Smooth muscle cell (in vitro differentiated cells): ENCODE data around the gene DZIP1L. TPM values are rescaled to one million over a fixed set of nuclear protein-coding genes. Genes with fewer than 3 reads are reported as not detected.

Source experiments
- DNase-seq: peaks from one replicate; lab custom pipeline; 2025; ENCODE audit not compliant: unreplicated experiment; lab: John Stamatoyannopoulos, UW
- H2AFZ ChIP-seq: fragments of 200-600 bp; sonication (generic); 2 replicates; pipeline ENCODE4 v1.6.0; 2016; ENCODE audit warnings: antibody characterized with exemption, low read depth, mild to moderate bottlenecking
- H3F3A ChIP-seq: fragments of 200-600 bp; sonication (generic); 2 replicates; pipeline ENCODE4 v1.6.0; 2017; ENCODE audit warnings: antibody characterized with exemption, low read depth
- H3K27ac ChIP-seq: fragments of 200-600 bp; sonication (generic); 2 replicates; pipeline ENCODE4 v1.5.1; 2016; ENCODE audit warnings: low read depth, mild to moderate bottlenecking
- H3K27me3 ChIP-seq: fragments of 200-600 bp; sonication (generic); 2 replicates; pipeline ENCODE4 v1.6.1; 2016; ENCODE audit warnings: low read depth, mild to moderate bottlenecking
- H3K36me3 ChIP-seq: fragments of 200-600 bp; sonication (generic); 2 replicates; pipeline ENCODE4 v1.5.1; 2016; ENCODE audit warnings: low read depth
- H3K4me1 ChIP-seq: fragments of 200-600 bp; sonication (generic); 2 replicates; pipeline ENCODE4 v1.5.1; 2016; ENCODE audit warnings: low read depth
- H3K4me2 ChIP-seq: fragments of 200-600 bp; sonication (generic); 2 replicates; pipeline ENCODE4 v1.6.0; 2016; ENCODE audit warnings: mild to moderate bottlenecking
- H3K4me3 ChIP-seq: fragments of 200-600 bp; sonication (generic); 2 replicates; pipeline ENCODE4 v1.5.1; 2016; ENCODE audit warnings: mild to moderate bottlenecking
- H3K79me2 ChIP-seq: fragments of 200-600 bp; sonication (generic); 2 replicates; pipeline ENCODE4 v1.6.0; 2016; ENCODE audit warnings: low read depth, mild to moderate bottlenecking
- H3K9ac ChIP-seq: fragments of 200-600 bp; sonication (generic); 2 replicates; pipeline ENCODE4 v1.6.0; 2016; ENCODE audit warnings: low read depth
- H3K9me3 ChIP-seq: fragments of 200-600 bp; sonication (generic); replicated peaks from 2 replicates; pipeline ENCODE4 v1.5.1; 2016; ENCODE audit warnings: low read depth
- H4K20me1 ChIP-seq: fragments of 200-600 bp; sonication (generic); 2 replicates; pipeline ENCODE4 v1.6.0; 2016; ENCODE audit warnings: low read depth
- WGBS: methylation state at CpG from one replicate; pipeline ENCODE4 v1.1.7; 2016; ENCODE audit warnings: low lambda C conversion rate; 5-methylcytosine and 5-hydroxymethylcytosine counted together
- polyA plus RNA-seq: library from polyadenylated mRNA; unstranded; fragments of >200 nt; fragmentation: Nextera tagmentation; extraction: Ambion mirVana; gene quantifications from 2 replicates; pipeline ENCODE4 v1.2.1, GENCODE V29; 2016
- total RNA-seq: library from RNA; depleted of rRNA; stranded (reverse); fragments of >200 nt; gene quantifications from 2 replicates; pipeline ENCODE4 v1.2.3, GENCODE V29; 2014
- TF ChIP-seq, protein P1 (sequence below): fragments of 200-600 bp; sonication (generic); IDR thresholded peaks from 2 replicates; pipeline ENCODE4 v1.5.1; 2017; ENCODE audit warnings: borderline replicate concordance, mild to moderate bottlenecking, antibody characterized with exemption; ENCODE audit not compliant: insufficient read depth, poor library complexity, severe bottlenecking

Gene DZIP1L
- total and polyA plus RNA-seq, 2 experiments from 2014 or later = 7.8 to 29.9 TPM

DNA sequence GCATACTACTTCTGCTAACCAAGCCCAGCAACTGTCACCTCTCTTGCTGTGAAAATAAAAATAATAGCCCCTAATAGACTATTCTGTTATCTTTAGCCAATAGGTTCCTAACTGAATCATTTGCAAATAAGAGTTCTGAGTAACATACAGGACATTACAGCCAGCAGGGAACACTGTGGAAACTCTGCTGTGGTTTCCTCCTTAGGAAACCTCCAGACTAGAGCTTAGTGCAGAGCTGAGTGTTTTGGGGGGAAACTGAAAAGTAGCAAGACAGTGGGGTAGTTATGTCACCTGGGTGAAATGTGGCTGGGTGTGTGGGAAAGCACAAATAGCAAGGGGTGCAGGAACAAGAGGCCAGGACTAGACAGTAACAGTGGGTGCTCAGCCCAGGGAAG, 32.4 kb downstream of the DZIP1L start:
- no peak overlapping the region for H2AFZ ChIP-seq
- H3K36me3 ChIP-seq = peaks cover 10% of the 10 kb centered on the region
- H3K27me3 ChIP-seq = no peaks in the 10 kb centered on the region
- no peak for DNase-seq
- peak overlapping the region; percentile 77 for H3K4me2 ChIP-seq
- H3K9me3 ChIP-seq = no peaks in the 10 kb centered on the region
- peaks cover 5% of the 10 kb centered on the region for H4K20me1 ChIP-seq
- peak overlapping the region; percentile 96 for H3K27ac ChIP-seq
- peaks cover 27% of the 10 kb centered on the region for H3F3A ChIP-seq
- no peak overlapping the region for H3K4me3 ChIP-seq
- peak overlapping the region; percentile 81 for H3K9ac ChIP-seq
- TF ChIP-seq, protein P1, sequence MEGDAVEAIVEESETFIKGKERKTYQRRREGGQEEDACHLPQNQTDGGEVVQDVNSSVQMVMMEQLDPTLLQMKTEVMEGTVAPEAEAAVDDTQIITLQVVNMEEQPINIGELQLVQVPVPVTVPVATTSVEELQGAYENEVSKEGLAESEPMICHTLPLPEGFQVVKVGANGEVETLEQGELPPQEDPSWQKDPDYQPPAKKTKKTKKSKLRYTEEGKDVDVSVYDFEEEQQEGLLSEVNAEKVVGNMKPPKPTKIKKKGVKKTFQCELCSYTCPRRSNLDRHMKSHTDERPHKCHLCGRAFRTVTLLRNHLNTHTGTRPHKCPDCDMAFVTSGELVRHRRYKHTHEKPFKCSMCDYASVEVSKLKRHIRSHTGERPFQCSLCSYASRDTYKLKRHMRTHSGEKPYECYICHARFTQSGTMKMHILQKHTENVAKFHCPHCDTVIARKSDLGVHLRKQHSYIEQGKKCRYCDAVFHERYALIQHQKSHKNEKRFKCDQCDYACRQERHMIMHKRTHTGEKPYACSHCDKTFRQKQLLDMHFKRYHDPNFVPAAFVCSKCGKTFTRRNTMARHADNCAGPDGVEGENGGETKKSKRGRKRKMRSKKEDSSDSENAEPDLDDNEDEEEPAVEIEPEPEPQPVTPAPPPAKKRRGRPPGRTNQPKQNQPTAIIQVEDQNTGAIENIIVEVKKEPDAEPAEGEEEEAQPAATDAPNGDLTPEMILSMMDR = no peak
- H3K4me1 ChIP-seq = no peaks in the 10 kb centered on the region
- no peaks in the 10 kb centered on the region for H3K79me2 ChIP-seq

DNA sequence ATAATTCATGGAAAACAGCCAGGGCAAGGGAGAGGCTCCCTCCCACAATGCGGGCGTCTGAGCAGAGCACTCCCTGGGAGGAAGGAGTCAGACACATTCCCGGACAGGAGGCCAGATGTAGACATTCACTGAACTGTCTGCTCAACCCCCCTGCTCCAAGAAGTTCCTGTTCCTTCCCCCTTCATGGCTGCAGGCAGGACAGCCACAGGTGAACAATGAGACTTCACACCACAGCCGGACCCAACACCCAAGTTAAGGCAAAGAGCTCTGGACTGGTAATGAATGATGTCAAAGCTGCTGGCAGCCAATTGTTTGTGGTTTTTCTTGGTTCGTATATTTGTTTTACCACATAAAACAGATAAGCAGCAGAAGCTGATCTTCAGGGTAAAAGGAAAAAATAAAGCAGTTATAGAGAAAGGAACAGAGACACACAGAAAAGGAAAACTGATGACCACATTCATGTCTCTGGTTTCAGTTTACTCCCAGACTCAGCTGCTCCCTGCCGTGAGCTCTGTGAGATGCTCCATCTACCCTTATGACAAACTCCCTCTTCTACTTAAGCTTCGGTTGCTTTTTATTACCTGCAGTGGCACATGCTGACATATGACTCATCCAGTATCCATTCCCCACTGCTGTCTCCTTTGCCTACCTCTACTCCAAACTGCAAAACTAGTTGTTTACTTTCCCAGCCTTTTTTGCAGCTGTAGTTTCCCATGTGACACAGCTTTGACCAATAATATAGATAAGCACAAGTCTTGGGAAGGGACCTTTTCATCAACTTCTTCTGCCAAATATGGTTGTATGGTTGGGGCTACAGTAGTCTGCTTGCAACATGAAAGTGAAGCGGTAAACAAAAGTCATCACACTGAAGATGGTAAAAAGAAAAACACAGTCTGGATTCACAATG, 33.1 kb downstream of the DZIP1L start:
- Histone ChIP-seq H3K4me3 (peak overlapping the region; percentile 10), H3K36me3 (peaks cover 7% of the 10 kb centered on the region), H3K9me3 (no peaks in the 10 kb centered on the region), H3F3A (peaks cover 27% of the 10 kb centered on the region), H3K79me2 (no peaks in the 10 kb centered on the region), H3K9ac (peak overlapping the region; percentile 81), H3K4me2 (peak overlapping the region; percentile 77), H3K27me3 (no peaks in the 10 kb centered on the region), H3K4me1 (no peaks in the 10 kb centered on the region), H2AFZ (no peak overlapping the region), H3K27ac (peak overlapping the region; percentile 96), H4K20me1 (peaks cover 5% of the 10 kb centered on the region)
- TF ChIP-seq, protein P1 = no peak
- peak; percentile 7 for DNase-seq
- 12% methylated on average over 8 of the region's 8 CpGs for WGBS

DNA sequence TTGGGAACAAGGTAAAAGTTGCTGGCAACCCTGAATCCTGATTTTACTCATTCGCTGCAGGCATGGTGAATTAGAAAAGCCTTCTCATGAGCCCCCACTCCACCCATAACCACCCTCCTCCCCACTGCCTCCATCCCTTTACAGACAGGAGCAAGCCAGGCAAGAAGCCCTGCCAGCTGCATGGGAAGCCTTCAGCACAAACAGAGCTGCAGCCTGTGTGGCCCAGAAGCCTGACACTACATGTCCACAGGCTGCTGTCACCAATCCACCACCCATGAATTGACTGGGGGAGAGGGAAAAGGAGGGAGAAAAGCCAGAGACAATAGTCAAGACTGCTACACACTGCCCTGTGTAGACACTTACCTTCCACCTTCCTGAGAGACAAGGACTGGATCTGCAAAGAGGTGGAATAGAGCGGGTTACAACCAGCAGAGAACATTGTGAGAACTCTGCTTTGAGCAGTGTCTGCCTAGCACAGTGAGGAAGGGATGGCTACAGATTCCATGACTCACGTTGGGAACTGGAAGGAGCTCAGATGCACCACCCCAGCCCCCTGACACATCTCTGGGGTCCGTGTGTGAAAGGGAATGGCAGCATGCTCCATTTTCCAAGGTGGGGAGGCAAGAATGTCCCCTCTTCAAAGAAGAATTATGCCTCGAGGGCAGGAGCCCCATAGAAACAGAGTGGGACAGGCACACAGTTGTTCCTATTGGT, 33.9 kb downstream of the DZIP1L start:
- WGBS = 56% methylated on average over 5 of the region's 5 CpGs
- H3K36me3 ChIP-seq = no peaks in the 10 kb centered on the region
- H2AFZ ChIP-seq = no peak overlapping the region
- H3K27ac ChIP-seq = peak overlapping the region; percentile 96
- H3F3A ChIP-seq = peaks cover 27% of the 10 kb centered on the region
- peak overlapping the region; percentile 81 for H3K9ac ChIP-seq
- H3K4me1 ChIP-seq = no peaks in the 10 kb centered on the region
- peak overlapping the region; percentile 77 for H3K4me2 ChIP-seq
- H3K4me3 ChIP-seq = peak overlapping the region; percentile 10
- TF ChIP-seq, protein P1 = no peak
- H3K27me3 ChIP-seq = no peaks in the 10 kb centered on the region
- no peak for DNase-seq
- H4K20me1 ChIP-seq = peaks cover 5% of the 10 kb centered on the region
- no peaks in the 10 kb centered on the region for H3K79me2 ChIP-seq
- H3K9me3 ChIP-seq = no peaks in the 10 kb centered on the region
